GM10266 (cell line): ENCODE data around the gene ZDHHC9.

ENCODE experiments used
- DNase-seq: peaks from one replicate; pipeline ENCODE4 v3.0.0; 2012; ENCODE audit errors: extremely low spot score
- CTCF ChIP-seq: IDR thresholded peaks from 2 replicates; pipeline ENCODE4 v1.5.1; 2012; ENCODE audit warnings: mild to moderate bottlenecking, low read depth; ENCODE audit not compliant: control insufficient read depth, insufficient read depth; ENCODE audit errors: missing control alignments

ZDHHC9 gene

DNA sequence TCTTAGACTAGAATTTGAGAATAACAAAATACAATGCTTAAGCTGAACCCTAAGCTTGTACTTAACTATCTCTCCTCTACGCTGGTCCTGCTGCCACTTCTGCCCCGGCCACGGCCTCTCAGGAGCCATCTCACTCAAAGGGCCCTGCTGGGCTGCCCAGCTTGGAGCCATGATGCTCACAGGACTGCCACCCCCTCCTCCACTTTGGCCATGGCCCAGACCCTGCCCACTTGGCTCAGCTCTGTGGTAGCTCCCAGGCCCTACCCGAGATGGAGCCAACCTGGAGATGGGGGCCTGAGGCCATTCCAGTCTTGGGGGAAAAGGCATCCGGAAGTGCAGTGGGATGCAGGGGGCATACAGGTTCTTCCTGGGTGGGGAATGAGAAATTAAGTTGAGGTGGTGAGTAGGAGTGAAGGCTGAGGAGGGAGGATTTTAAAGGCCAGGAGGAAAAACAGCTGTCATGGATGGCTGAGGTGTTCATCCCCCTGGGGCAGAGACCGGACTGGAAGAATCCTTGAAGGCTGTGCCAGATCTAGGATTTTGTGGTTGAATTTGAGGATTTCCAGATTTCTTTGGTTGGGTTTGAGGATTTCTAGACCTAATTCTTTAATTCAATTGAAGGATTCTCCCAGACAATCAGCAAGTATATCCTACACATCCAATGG is 63.1 kb downstream of the ZDHHC9 start:
- no peak for DNase-seq
- no peak for TF ChIP-seq CTCF

- TF ChIP-seq CTCF = no peak
- peak; percentile 24 for DNase-seq
Observed at GRCh38 chrX:129779747-129780146, 63.9 kb downstream of the ZDHHC9 start, which contains the start of gene SASH3. SASH3 (plus strand) TSS chrX:129779949; CDS start chrX:129780098, 149 bp downstream.

GRCh38 chrX:129779086-129779672 is 64.5 kb downstream of the ZDHHC9 start:
- no peak for DNase-seq
- no peak for TF ChIP-seq CTCF

- TF ChIP-seq CTCF = no peak
- DNase-seq = no peak
Observed at GRCh38 chrX:129777218-129778030, 66.3 kb downstream of the ZDHHC9 start.

- no peak for TF ChIP-seq CTCF
- DNase-seq = no peak
Observed at GRCh38 chrX:129773649-129774458, 69.8 kb downstream of the ZDHHC9 start.

DNA sequence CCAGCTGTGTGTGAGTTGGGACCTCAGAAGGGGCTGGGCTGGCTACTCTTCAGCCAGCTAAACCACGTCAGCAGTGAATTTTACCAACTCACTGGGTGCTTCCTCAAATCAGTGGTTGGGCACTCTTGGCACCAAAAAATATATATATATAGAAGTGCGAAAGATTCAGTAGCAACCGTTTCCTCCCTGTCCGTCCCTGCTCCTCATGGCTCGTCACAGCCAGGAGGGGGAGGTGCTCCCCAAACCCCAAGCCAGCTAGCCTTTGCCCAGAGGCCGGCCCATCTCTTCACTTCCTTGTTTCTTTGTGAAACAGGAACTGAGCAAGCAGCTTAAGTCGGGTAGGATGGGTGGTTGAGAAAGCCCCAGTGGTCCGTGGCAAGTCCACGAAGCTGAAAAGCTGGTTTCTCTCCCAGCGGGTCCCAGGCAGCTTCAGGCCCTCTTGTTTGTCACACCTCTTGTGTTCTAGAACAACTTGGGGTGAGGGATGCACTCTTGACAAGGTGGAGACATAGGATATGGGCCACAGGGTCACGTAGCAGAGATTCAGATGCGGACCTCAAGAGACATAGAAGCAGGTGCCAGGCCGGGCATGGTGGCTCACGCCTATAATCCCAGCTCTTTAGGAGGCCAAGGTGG is 70.8 kb downstream of the ZDHHC9 start:
- peak; percentile 30 for DNase-seq
- no peak for TF ChIP-seq CTCF
